ENCODE measurements around the gene EPM2A. TPM values are rescaled to one million over a fixed set of nuclear protein-coding genes. Genes with fewer than 3 reads are reported as not detected.

The EPM2A gene
- total and polyA plus RNA-seq, 2 donors (not counting 3 experiments of a cell fraction or from before 2014, with no cell fraction given), result 3.1 to 4.8 TPM

GRCh38 chr6:145633981-145634627 is 101.2 kb downstream of the EPM2A start:
- no peak overlapping the region for H3K4me2 ChIP-seq (ENCODE audit: insufficient read depth, low read length)
- no peaks in the 10 kb centered on the region for H3K79me2 ChIP-seq (ENCODE audit: control insufficient read depth, insufficient read depth, low read length)
- CTCF ChIA-PET, result interaction anchor here (0.6 to 3.9 kb wide), 39 partner anchors 9 to 1142 kb away, joined by 3 to 83 read pairs (median 4); partner anchors contain the start of genes EPM2A and FBXO30
- intact Hi-C loops (cut with micrococcal nuclease), result loop anchor here (1.0 to 5.0 kb wide), 3 partner anchors 70 to 1047 kb away; no protein-coding TSS in a partner anchor
- peak; percentile 78 for DNase-seq (ENCODE audit: low read depth, low spot score)
- no peaks in the 10 kb centered on the region for H3K9me1 ChIP-seq (replicated peaks; ENCODE audit: control insufficient read depth, extremely low read depth, insufficient read depth, low read length)
- peak overlapping the region; percentile 52 for H2AFZ ChIP-seq (ENCODE audit: low read depth, low read length)
- H3K27me3 ChIP-seq (ENCODE audit: control insufficient read depth in 2 of 2, insufficient read depth in 2 of 2, low read length in 2 of 2), result no peaks in the 10 kb centered on the region
- no peaks in the 10 kb centered on the region for H3K9me3 ChIP-seq (replicated peaks; ENCODE audit: control insufficient read depth, insufficient read depth, low read length)
- H3K9ac ChIP-seq (replicated peaks; ENCODE audit: extremely low read depth, insufficient read depth, low read length), result no peak overlapping the region
- H3K4me3 ChIP-seq (replicated peaks in 1 of 3; ENCODE audit: insufficient read depth in 1 of 3, low read depth in 1 of 3, low read length in 3 of 3), result no peak overlapping the region
- peak; percentile 91 for FAIRE-seq
- BruUV-seq (replicated peaks), result no TSS peak
- no peaks in the 10 kb centered on the region for H4K20me1 ChIP-seq (replicated peaks; ENCODE audit: control insufficient read depth, extremely low read depth, insufficient read depth, low read length)
- H3K36me3 ChIP-seq (ENCODE audit: control insufficient read depth in 2 of 2, extremely low read depth in 1 of 2, insufficient read depth in 2 of 2, low read length in 2 of 2), result no peaks in the 10 kb centered on the region
- no peak for TF ChIP-seq FOS (IDR thresholded peaks at IDR 0.05; ENCODE audit: borderline replicate concordance, insufficient read depth, low read length)
- no peak for TF ChIP-seq MAX (IDR thresholded peaks at IDR 0.05; ENCODE audit: insufficient read depth, insufficient read length)
- peak; percentile 78 to 89 for TF ChIP-seq CTCF (IDR thresholded peaks at IDR 0.05; ENCODE audit: extremely low read depth in 1 of 2, insufficient read depth in 1 of 2, low read depth in 1 of 2, low read length in 2 of 2)
- TF ChIP-seq GATA2 (IDR thresholded peaks at IDR 0.05; ENCODE audit: insufficient read depth, insufficient read length, low read depth, low read length), result no peak
- TF ChIP-seq MYC (IDR thresholded peaks at IDR 0.05; ENCODE audit: low read depth, low read length), result no peak
- POLR2A ChIA-PET, result no interaction called here
- dilution Hi-C loops (cut with MboI; ENCODE audit: extremely low pct_ligation_motif_present, low sequenced_read_pairs), result no loop called here
- no peaks in the 10 kb centered on the region for H3K4me1 ChIP-seq (ENCODE audit: control insufficient read depth, extremely low read depth, insufficient read depth, low read length)
- H3K27ac ChIP-seq (ENCODE audit: insufficient read depth, low read depth, low read length), result no peak overlapping the region
